ENCODE results near the gene MAP7D2.
"Not testable (repeated sequence)": the region's sequence is repeated elsewhere in the genome, so short reads cannot be mapped to it uniquely, and the experiment has no call there.

MAP7D2 gene

DNA sequence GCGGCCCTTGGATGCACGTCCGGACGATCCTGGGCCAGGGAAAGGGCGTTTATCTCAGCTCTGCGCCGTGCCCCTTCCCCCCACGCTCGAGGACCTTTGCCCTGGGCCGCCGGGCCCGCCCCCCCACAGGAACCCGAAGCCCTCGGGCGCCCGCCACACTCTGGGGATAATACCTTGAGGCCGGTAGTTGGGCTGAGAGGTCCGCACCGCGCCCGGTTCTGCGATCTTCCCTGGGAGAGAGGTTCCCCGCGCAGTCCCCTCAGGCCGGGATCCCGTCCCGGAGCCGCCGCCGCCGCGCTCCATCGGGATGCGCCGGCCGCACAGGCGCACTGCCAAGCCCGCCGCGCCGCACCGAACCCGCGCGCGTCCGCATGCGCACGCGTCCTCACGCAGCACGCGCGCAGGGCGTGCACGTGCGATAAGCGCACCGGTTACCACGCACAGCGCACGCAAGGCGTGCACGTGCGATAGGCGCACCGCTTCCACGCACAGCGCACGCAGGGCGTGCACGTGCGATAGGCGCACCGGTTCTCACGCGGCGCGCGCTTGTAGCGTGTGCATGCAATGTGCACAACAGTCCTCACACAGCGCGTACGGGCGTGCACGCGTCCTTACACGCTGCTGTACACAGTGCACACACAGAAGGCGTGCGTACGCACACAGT, at the start of gene MAP7D2:
Gene MAP7D2, minus strand, starts transcription at position 331 of the 664 bp plus-strand sequence. Its CDS starts 28 bp downstream, at position 303.
- peak; percentile 29 for DNase-seq (ENCODE audit: low spot score)

DNA sequence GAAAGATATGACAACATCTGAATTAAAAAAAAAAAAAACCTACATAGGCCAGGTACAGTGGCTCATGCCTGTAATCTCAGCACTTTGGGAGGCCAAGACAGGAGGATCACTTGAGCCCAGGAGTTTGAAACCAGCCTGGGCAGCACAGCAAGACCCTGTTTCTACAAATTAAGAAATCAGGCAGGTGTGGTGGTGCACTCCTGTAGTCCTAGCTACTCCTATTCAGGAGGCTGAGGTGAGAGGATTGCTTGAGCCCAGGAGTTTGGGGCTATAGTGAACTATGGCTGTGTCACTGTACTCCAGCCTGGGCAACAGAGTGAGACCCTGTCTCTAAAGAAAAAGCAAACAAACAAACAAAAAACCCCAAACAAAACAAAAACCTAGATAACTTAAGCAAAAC, 45.8 kb upstream of the MAP7D2 start:
- DNase-seq (ENCODE audit: low spot score), result not testable (repeated sequence)

DNA sequence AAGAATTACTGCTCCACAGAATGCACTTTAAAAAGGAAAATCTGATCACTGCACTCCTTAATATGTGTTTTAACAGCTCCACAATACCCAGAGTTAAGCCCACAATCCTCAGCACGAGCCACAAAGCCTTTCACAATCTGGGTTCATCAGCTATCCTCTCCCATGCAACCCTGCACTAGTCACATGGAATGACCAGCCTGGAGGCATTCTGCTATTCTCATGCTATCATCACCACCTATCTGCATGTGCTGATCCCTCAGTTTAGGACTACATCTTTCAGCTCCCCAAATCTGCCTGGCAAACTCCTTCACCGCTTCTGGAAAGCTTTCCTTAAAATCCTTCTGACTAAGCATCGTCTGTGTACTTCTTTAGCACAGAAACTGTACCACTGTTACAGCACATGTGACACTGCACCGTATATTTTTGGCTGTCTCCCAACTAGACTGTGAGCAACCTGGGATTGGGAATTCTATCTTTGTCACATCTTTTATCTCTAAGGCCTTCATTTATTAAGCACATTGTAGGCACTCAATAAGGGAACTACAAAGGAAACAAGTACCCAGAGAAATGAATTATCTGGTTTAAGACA, 43.2 kb upstream of the MAP7D2 start:
- DNase-seq (ENCODE audit: low spot score), result peak; percentile 36

DNA sequence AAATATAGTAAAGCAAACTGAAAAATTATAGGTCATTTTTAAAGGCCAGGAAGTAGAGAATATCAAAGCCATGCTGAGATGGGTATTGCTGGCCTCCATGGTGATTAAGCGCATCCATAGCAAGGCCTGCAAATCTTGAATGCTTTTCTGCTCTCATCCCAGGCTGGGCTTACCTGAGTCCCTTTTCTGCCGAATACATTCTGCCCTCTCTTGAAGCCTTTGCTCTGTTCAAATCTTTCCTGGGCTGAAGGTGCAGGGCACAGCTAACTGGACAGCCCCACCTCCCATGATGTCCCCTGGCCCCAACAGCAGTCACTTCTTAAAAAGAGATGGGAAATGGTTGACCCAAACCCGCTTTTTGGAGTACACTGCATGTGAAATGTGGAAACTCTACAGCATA, 35.0 kb upstream of the MAP7D2 start:
- DNase-seq (ENCODE audit: low spot score), result no peak

DNA sequence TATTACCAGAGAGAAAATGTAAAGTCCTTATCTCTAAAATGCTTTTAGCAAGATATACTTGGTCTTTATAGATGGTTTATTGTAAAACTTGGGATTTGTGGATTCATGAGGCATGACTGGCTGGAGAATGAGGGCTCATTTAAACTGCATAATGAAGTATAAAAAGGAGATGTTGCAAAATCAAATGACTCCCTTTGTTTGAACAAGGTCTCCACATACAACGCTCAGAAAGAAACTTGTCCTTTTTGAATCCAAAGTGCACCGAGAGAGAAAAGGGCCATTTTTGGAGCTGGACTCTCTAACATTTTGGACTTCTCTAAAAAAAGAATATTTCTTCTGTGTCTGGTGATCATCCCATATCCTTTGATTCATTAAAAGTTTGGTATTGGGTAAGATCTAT, 32.6 kb upstream of the MAP7D2 start:
- no peak for DNase-seq (ENCODE audit: low spot score)

DNA sequence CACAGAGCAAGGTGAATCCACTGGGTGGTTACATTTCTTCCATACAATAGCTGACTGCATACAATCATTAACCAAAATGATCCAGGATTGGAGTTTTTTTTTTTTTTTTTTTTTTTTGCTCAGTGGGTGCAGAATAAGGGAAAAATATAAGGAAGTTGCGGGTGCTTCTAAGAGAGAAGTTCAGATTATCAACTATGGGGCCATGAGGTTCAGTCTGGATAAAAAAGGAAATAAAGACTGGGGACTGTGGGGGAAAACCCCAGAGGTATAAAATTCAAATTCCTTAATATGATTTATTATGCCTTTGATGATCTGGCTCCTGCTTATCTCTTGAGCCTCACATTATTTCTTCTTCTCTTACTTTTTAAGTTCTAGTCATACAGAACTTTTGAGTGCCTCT, 30.9 kb upstream of the MAP7D2 start:
- DNase-seq (ENCODE audit: low spot score), result no peak

DNA sequence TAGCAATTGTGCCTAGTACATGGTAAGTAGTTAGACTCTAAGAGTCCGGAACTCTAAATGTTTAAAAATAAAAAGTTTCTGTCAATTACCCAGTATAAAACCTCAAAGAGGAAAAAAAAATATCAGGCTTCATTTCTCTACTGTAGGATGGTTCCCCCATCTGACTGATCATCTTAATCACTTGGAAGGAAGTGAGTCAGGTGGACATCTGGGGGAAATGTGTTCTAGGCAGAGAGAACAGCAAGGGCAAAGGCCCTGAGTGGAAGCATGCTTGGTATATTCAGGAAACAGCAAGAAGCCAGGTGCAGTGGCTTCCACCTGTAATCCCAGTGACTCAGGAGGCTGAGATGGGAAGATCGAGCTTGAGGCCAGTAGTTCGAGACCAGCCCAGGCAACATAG, 27.8 kb upstream of the MAP7D2 start:
- no peak for DNase-seq (ENCODE audit: low spot score)

DNA sequence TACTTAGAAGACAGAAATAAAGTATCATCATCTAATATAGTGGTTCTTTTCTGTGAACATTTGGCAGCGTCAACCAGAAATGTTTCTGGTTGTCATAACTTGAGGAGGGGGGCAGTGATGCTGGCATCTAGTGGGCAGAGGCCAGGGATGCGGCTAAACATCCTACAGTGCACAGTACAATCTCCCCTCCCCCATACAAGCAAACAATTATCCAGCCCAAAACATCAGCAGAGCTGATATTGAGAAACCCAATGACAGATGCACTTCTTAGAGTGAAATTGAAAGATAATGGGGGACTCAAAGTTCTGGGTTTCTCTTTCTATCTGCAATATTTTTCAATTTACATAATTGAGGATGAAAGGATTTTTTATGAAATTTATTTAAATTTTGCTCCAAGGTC, 26.9 kb upstream of the MAP7D2 start:
- DNase-seq (ENCODE audit: low spot score), result no peak

DNA sequence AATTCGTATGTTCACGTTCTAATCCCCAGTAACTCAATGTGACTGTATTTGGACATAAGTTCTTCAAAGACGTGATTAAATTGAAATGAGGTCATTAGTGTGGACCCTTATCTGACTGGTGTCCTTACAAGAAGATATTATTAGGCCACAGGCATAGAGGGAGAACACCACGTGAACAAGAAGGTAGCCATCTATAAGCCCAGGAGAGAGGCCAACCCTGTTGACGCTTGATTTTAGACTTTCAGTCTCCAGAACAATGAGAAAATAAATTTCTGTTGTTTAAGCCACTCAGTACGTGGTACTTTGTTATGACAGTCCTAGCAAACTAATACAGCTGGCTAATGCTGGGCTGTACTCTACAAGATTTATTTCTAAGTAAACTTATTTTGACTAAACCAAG, 26.4 kb upstream of the MAP7D2 start:
- no peak for DNase-seq (ENCODE audit: low spot score)

DNA sequence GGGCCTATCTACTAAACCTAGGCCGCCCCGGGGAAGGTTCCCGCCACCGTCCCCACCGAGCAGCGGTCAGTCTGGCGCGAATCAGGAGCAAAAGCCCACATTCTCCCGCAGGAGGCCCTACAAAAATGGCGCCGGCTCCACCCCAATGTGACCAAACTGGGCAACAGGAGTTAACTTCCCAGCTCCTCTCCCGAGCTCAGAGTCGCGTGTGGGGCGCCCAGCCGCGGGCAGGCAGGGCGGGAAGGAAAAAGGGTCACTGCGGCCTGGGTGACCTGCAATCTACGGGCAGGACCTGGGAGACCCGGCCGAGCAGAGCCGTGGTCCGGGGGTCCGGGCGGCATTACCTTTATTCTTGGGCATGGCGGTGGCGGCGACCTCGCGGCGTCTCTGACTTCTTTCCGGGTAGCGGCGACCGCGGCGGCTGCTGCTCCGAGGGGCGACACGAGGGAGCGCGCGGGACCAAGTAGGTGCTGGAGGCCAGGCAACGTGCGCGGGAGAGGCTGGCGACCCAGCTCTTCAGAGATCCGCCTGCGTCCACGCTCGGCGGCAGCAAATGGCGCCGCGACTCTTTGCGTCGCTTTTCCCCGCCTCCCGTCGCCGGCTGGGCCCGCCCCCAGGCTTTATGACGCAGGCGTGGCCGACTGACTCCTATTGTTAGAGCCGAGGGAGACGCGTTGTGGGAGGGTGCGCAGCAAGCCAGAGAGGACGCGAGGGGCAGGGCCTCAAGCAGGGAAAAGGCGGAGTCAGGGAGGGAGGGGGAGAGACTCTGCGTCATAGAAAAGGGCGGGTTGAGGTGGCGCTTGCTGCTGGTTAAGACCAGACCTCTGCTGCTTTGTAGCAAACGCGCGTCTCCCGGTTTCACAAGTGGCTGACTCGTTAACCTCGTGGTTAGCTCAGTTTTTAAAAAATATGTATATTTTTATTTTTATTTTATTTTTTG, 24.8 kb upstream of the MAP7D2 start, which contains the start of gene EIF1AX:
Gene EIF1AX, minus strand, starts transcription at position 558 of the 940 bp plus-strand sequence. Its CDS starts 198 bp downstream, at position 360.
- peak; percentile 97 for DNase-seq (ENCODE audit: low spot score)

DNA sequence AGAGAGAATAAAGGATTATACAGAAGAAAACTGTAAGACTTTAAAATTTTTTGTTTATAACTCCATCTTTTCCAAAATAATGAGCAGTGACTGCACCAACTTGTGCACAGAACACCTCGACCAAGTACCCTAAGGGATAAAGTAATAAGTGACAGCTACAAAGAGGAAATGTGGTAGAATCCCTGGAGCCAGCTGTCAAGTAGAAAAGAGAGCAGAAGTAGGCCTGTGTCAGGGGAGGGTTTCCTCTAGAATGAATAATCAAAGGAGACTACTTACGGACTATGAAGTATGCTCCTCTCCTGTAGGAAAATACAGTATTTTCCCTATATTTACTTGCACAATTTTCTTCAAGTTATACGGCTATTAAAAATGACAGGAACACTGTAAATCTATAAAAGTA, 23.7 kb upstream of the MAP7D2 start:
- DNase-seq (ENCODE audit: low spot score), result no peak

DNA sequence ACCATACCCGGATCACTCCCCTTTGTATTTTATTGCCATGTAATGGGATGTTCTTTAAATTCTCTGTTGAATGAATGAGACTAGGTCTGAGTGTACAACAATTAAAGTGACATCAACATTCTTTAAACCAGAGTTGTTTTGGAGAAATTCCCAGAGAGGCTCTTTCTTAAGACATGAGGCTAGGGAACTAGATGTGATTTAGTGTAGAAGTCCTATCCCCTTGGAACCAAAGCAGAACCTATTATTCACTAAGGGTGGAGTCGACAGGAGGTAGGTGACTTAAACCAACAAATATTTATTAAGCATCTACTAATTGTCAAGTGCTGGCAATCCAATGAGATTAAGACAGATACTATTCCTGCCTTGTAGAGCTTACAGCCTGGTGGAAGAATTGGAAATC, 23.3 kb upstream of the MAP7D2 start:
- DNase-seq (ENCODE audit: low spot score), result no peak

DNA sequence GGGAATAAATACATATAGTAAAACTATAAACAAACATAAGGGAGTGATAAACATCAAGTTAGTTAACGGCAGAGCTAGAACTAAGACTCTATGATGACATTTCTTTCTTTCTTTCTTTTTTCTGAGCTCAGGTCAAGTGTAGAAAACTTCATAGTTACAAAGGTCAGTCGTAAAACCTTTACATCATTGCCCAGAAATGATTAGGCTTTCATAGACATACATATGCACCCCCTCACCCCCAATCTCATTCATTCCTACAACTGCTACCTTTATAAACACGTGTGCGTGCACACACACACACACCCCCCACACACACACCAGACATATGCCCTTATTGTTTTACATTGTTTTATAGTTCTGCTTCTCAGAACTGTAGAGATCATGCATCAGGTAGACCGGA, 19.2 kb upstream of the MAP7D2 start:
- no peak for DNase-seq (ENCODE audit: low spot score)

DNA sequence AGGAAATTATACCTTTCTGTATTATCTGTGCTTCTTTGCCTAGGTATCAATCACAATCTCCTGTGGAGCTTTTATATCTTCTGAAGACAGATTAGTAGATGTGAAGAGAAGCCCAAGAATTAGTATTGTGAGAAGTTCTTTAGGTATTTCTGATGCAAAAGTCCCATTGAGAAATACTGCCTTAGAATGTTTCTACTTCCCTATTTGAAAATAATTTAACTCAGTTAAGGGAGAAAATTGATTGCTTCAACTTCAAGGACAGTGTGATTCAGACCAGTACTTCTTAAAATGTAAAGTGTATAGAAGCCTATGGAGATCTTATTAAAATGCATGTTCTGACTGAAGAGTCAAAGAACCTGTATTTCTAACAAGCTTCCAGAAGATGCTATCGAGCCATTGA, 16.0 kb upstream of the MAP7D2 start:
- DNase-seq (ENCODE audit: low spot score), result no peak

DNA sequence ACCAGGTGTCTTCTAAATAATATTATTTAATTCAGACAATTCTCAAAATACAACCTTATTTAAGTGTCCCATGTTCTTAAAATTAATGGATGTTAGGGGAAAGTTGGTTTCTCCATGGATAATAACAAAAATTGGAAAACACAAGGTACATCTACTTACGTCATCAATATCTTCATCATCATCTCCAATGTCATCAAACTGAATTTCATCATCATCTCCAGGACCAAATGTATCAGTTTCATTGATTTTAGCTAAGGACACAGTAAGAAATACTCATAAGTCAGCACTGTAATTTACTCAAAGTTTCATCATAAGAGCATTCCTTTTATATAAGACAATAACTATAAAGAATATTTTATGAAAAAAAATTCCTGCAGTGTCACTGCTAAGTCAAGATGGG, 13.7 kb upstream of the MAP7D2 start:
- no peak for DNase-seq (ENCODE audit: low spot score)

DNA sequence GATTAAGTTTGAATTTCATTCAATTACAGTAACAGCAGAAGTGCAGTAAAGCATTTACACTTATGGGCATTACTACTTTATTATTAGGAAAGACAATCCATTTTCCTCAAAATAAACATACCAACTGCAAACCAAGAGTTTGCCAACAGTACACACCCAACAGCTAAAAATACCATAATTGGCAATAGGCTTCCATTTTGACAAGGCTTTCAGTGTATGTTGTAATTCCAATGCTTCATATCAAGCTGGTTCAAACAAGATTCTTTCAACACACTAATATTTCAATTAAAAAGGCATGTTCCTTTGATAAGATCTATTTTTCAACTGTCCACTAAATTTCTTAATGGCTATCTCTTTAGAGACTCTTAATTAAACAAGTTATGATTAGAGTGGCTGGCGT, 12.8 kb upstream of the MAP7D2 start:
- no peak for DNase-seq (ENCODE audit: low spot score)

DNA sequence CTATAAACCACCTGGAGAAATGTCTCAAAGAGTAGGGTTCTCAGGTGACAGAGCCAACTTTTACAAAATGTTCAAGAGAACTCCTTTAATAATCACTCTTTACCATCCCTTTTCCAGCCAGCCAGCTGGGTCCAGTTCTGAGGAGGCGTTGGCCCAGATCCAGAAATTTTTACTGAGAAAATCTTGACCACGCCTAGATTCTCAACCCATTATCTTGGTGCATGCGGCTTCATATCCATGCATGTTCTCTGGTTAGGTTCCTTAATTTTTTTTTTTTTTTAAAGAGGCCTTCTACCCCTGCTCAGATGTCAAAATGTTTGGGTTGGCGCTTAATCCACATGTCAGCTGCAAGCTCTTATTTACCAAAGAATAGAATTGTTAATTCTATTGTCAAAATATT, 12.0 kb upstream of the MAP7D2 start:
- DNase-seq (ENCODE audit: low spot score), result no peak

DNA sequence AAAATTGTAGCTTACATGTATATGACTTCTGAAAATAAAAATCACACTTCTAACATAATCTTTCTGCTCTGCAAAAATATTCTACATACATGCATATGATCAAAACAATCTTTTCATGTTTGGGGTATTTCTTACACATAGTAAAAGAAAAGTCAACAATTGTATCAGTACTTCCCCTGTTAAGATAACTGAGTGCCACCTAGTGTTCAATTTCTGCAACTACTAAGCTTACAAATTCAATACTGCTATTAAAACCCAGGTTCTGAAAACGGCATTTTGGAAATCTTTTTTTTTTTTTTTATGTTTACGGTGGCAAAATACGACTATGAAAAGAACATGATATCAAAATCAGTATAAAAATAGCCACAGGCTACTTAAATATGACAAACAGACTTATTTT, 10.7 kb upstream of the MAP7D2 start:
- DNase-seq (ENCODE audit: low spot score), result not testable (repeated sequence)

DNA sequence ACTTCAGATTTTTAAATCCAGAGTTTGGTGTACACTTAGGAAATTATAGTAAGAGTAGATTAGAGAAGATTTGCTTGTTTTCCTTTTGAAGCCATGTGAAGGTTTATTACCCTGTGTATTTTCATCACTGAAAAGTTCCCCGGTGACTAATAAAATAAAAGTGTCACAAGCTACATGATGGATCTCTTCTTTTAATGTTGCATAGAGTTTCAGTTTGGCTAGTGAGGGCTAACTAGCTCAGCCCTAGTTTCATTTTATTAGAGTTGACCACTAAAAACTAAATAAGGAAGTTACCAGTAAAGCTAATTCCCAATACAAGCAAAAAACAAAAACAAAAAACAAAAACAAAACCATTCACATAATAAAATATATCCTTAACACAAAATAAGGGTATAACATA, 10.1 kb upstream of the MAP7D2 start:
- DNase-seq (ENCODE audit: low spot score), result not testable (repeated sequence)

DNA sequence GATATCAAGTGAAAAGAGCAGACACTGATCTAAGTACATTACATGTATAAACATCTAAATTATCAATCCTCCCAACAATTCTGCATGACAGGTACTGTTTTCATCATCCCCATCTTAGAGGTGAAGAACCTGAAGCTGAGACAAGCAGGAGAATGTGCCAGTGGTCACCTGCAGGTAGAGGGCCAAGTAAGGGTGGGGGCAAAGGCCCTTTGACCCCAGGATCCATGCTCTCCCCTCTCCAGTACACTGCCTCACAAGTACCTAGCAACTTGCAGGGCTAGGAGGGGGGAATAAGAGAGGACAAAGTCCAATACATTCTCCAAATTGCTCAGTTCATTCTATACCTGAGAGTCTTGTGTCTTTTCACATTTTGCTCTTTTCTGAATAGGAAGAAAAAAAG, 8.3 kb upstream of the MAP7D2 start:
- DNase-seq (ENCODE audit: low spot score), result no peak

DNA sequence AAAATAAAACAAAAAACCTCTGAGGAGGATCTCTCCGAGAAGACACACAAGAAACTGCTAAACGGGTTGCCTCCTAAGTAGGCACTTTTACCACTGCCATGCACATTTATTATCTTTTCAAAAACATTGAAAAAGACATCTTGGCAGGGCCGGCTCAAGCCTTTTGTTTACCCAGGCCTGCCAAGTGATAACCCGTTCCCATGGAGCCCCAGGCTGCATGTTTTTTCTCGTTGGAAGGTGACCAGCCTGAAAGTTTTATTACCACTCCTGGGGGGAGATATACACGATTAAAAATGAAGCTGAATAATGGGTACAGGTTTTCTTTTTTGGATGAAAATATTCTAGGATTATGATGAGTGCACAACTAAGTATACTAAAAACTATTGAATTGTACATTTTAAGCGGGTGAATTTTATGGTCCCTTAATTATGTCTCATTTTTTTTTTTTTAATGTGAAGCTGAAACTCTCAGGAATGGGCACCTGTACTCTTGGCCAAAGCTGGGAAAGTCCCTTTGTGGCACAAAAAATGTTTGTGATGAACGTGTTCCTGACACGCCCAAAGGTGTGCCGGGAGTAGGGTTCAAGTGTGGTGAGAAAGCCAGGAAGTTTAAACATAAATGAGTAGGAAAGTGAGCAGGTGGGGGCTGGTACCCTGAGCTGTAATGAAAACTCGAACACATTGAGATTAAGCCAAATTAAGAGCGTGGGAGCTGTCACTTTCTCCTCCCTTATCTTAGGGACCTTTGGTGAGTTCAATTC, 1.5 kb upstream of the MAP7D2 start:
- no peak for DNase-seq (ENCODE audit: low spot score)

DNA sequence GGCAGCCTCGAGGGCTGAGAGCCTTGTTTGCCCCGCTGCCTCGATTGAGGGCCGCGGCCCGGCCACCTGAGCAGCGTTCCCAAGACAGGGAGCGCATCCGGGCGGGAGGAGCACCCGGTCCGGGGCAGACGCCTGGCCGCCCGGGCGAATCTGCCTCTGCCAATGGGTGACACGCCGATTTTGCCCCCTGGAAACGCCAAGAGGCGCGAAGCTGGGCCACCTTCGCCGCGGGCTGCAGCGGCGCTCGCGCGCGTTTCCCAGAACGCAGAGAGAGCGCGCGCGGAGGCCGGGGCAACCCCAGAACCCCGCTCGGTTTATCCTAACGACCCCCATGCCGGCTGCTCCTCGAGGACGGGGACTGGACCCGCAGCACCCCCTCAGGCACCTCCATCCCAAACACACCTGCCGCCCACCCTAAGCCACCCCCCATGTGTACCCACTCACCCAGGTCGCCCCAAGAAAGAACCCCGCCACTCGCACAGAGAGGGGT, 575 bp downstream of the MAP7D2 start:
- no peak for DNase-seq (ENCODE audit: low spot score)
